Measurements from ENCODE around the gene SIM2.

SIM2 gene

GRCh38 chr21:36738489-36739126 lies 39.7 kb downstream of the SIM2 start:
- DNase-seq (ENCODE audit: low read depth in 2 of 2): no peak

DNA sequence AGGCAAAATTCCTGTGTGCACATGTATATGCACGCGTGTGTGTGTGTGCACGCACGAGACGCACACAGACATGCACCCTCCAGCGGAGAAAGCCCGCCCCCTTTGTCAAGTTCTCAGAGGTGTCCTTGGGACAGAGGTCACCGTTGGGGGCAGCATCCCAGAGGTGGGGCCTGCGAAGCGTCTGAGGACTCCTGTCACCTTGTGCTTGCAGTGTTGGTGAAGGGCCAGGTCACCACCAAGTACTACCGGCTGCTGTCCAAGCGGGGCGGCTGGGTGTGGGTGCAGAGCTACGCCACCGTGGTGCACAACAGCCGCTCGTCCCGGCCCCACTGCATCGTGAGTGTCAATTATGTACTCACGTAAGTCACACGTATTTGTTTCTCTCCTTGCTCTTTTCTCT lies 42.6 kb downstream of the SIM2 start:
- no peak for DNase-seq (ENCODE audit: low read depth in 2 of 2)

DNA sequence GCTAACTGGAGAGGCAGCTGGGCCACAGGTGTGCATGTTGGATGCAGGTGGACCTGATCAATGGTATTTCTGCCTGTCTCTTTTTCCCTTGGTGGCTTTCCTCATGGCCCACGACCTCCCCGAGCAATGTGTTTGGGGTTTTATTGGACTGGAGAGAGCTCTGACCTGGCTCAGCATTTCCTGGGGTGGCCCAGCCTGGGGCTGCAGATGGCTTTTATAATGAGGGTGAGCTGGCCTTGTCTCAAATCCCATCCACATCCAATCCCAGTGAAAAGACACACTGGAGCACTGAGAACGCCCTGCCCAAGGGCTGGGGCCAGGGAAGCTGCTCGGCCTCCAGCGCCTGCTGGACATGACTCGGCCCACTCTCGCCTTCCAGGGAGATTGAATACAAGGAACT lies 44.1 kb downstream of the SIM2 start:
- DNase-seq (ENCODE audit: low read depth in 2 of 2): no peak

- no peak for DNase-seq (ENCODE audit: low read depth in 2 of 2)
Measured at GRCh38 chr21:36743446-36743845, 44.5 kb downstream of the SIM2 start.

GRCh38 chr21:36744190-36744559 lies 45.3 kb downstream of the SIM2 start:
- no peak for DNase-seq (ENCODE audit: low read depth in 2 of 2)

DNA sequence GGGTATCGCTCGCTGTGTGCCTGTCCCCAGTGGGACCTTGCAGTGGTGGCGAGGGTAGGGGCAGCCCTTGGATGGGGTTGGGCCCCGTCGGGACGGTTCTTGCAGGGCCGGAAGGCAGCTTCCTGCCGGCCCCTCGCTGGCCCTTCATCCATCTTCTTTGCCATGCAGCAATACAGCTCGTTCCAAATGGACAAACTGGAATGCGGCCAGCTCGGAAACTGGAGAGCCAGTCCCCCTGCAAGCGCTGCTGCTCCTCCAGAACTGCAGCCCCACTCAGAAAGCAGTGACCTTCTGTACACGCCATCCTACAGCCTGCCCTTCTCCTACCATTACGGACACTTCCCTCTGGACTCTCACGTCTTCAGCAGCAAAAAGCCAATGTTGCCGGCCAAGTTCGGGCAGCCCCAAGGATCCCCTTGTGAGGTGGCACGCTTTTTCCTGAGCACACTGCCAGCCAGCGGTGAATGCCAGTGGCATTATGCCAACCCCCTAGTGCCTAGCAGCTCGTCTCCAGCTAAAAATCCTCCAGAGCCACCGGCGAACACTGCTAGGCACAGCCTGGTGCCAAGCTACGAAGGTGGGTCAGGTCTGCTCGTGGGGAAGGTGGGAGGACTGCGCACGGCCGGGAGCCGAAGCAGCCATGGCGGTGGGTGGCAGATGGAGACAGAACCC lies 45.8 kb downstream of the SIM2 start:
- DNase-seq (ENCODE audit: low read depth in 2 of 2): no peak

DNA sequence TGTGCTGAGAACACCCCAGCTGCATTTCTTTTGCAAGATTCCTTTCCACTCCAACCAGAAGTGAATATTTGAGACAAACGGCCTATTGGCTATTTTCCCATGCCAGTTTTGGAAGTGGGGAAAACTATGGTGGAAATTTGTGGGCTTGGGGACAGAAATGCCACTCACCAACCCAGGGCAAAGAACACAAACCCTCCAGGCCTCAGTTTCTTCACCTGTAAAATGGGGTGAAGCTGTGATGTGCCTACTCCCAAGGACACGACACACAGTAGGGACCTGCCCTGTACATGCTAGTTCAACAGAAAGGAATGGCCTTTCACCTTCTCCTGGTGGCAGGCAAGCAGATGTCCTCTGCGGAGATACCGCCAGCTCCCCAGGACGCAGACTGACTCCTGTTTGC lies 46.5 kb downstream of the SIM2 start:
- DNase-seq (ENCODE audit: low read depth in 2 of 2): no peak

- DNase-seq (ENCODE audit: low read depth in 2 of 2): no peak
Measured at GRCh38 chr21:36747041-36747814, 48.3 kb downstream of the SIM2 start.

DNA sequence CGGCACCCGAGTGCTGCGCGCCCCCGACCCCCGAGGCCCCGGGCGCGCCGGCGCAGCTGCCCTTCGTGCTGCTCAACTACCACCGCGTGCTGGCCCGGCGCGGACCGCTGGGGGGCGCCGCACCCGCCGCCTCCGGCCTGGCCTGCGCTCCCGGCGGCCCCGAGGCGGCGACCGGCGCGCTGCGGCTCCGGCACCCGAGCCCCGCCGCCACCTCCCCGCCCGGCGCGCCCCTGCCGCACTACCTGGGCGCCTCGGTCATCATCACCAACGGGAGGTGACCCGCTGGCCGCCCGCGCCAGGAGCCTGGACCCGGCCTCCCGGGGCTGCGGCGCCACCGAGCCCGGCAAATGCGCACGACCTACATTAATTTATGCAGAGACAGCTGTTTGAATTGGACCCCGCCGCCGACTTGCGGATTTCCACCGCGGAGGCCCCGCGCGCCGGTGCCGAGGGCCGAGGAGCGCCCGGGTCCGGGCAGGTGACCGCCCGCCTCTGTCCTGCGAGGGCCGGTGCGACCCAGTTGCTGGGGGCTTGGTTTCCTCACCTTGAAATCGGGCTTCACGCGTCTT lies 49.0 kb downstream of the SIM2 start:
- DNase-seq (ENCODE audit: low read depth in 2 of 2): peak in 1 of 2 donors; percentile 27

DNA sequence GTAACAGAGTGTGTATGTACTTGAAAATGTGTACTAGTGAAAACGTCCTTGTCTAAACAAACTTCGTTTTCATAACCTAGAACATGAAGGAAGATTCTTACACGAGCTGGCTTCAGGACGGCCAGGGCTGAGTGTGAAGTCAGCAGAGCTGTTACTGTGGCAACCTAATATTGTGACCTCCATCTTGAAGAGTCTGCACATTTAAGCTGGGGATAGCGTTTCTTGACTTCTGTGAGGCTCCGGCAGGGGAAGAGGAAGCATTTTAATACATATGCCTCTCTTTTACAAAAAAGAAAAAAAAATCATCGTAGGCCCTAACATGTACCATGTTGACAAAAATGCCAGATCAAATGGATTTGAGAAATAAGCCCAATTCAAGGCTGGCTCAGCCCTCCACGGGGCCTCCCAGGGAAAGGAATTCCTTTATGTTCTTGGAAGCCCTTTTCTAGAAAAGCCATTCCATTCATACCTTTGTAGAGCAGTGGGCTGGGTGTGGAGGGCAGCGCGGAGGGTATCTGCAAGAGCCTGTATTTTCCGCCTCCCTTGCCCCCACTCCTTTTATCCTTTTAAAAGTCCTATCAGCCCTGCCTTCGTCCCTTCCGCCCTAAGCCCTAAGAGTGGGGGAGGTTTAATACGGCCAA lies 51.1 kb downstream of the SIM2 start:
- no peak for DNase-seq (ENCODE audit: low read depth in 2 of 2)

GRCh38 chr21:36750576-36750959 lies 51.7 kb downstream of the SIM2 start:
- DNase-seq (ENCODE audit: low read depth in 2 of 2): no peak

GRCh38 chr21:36751383-36751782 lies 52.5 kb downstream of the SIM2 start:
- no peak for DNase-seq (ENCODE audit: low read depth in 2 of 2)

GRCh38 chr21:36753556-36753955 lies 54.6 kb downstream of the SIM2 start:
- no peak for DNase-seq (ENCODE audit: low read depth in 2 of 2)

GRCh38 chr21:36754241-36754898 lies 55.5 kb downstream of the SIM2 start:
- DNase-seq (ENCODE audit: low read depth in 2 of 2): no peak

GRCh38 chr21:36756527-36756926 lies 57.6 kb downstream of the SIM2 start:
- DNase-seq (ENCODE audit: low read depth in 2 of 2): no peak

- DNase-seq (ENCODE audit: low read depth in 2 of 2): no peak
Measured at GRCh38 chr21:36757196-36757595, 58.3 kb downstream of the SIM2 start.

DNA sequence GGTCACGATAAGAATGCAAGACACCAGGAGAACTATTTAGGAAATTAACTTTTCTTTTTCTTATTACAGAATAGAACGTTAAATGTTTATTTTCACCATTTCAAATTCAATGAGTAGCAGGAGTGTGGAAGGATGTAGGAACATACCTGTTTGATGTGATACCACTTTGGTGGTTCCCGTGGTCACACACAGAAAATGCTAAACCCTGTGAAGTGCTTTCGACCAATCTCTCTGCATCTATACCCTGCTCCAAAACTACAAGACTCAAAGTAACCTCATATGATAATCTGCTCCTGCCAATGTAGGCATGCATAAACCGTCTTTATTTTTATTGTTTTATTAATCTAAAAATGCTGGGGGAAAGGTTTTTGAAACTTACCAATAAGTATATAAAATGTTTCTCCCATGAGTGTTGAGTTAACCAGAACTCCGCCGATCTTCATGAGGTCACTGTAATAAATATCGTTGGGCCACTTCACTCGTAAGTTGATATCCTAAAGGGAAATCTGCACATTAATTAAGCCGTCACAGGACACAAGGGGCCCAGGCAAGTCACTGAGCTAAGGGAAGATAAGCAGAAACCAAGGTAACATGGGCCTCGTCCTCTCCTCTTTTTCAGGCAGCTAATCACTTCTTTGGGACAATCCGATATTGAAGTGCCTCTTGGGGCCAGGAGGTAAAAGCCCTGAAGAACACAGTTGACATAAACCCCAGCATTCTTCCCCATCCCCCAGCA lies 60.6 kb downstream of the SIM2 start:
- DNase-seq (ENCODE audit: low read depth in 2 of 2): no peak

DNA sequence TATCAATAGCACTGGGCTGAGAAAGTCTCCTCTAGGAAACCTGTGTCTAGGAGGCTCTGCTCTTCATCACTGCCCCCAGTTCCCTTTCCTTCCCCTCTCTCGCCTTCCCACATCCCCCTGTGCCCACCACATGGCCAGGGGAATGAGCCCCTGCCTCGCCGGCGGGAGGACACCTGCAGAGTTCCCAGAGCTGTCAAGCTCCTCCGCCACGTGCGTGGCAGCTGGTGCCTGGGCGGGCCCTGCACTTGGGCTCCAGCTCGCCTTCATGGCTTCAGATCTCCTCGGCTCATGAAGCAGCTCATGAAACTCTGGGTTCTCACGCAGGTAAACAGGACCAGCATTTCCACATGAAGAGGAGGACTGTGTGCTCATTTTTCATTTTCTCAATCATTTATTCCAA lies 62.8 kb downstream of the SIM2 start:
- DNase-seq (ENCODE audit: low read depth in 2 of 2): no peak

- no peak for DNase-seq (ENCODE audit: low read depth in 2 of 2)
Measured at GRCh38 chr21:36762642-36763041, 63.7 kb downstream of the SIM2 start.

DNA sequence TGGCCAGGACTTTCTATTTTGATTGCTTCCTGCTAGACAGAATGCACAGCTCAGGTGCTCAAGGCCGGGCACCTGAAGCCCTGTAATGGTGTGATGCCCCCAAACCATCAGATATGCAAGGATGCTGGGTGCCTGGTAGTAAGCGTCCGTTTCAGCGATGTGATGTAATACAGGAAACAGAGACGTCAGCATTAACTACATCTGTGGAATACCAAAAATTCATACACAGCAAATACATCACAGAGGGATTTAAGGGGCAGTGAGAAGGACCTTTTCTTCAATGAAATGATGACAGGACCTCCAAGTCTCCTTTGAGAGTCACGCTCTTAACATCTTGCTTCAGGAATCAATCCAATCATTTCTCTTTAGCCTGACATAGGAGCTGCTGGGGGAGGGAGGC lies 64.4 kb downstream of the SIM2 start:
- DNase-seq (ENCODE audit: low read depth in 2 of 2): no peak

- no peak for DNase-seq (ENCODE audit: low read depth in 2 of 2)
Measured at GRCh38 chr21:36765229-36765628, 66.3 kb downstream of the SIM2 start.
